SJSA1 (cell line): ENCODE measurements around the gene FAM43B. TPM values are rescaled to one million over a fixed set of nuclear protein-coding genes. Genes with fewer than 3 reads are reported as not detected.

Source experiments
- DNase-seq, 2 experiments: peaks; one replicate each; pipeline ENCODE4 v3.0.0-alpha.2; 2015 to 2020; ENCODE audit warnings: low spot score in 2 of 2, low read depth in 1 of 2
- H3K27ac ChIP-seq: fragments of 250-450 bp; sonication (Bioruptor Pico); 2 replicates; pipeline ENCODE4 v1.5.1; 2020; ENCODE audit warnings: mild to moderate bottlenecking, moderate library complexity
- H3K27me3 ChIP-seq: fragments of 250-450 bp; sonication (Bioruptor Pico); replicated peaks from 2 replicates; pipeline ENCODE4 v1.5.1; 2020; ENCODE audit warnings: mild to moderate bottlenecking, moderate library complexity
- H3K36me3 ChIP-seq: fragments of 250-450 bp; sonication (Bioruptor Pico); 2 replicates; pipeline ENCODE4 v1.5.1; 2020; ENCODE audit warnings: mild to moderate bottlenecking
- H3K4me1 ChIP-seq: fragments of 250-450 bp; sonication (Bioruptor Pico); replicated peaks from 2 replicates; pipeline ENCODE4 v1.6.1; 2021; ENCODE audit warnings: mild to moderate bottlenecking
- H3K4me3 ChIP-seq: fragments of 250-450 bp; sonication (Bioruptor Pico); 2 replicates; pipeline ENCODE4 v1.5.1; 2020; ENCODE audit warnings: mild to moderate bottlenecking
- H3K9me3 ChIP-seq: fragments of 250-450 bp; sonication (Bioruptor Pico); replicated peaks from 2 replicates; pipeline ENCODE4 v1.5.1; 2020; ENCODE audit warnings: mild to moderate bottlenecking
- total RNA-seq: library from RNA; depleted of rRNA; stranded (reverse); fragments of >200 nt; shearing (Covaris generic); gene quantifications from 2 replicates; pipeline ENCODE4 v1.2.3, GENCODE V29; 2014

The FAM43B gene
- total RNA-seq, 1 experiment from 2014 or later = not detected

- no peak overlapping the region for H3K27ac ChIP-seq
Measured at GRCh38 chr1:20589331-20590278, 37.2 kb downstream of the FAM43B start.

GRCh38 chr1:20590306-20590777 is 38.0 kb downstream of the FAM43B start:
- no peaks in the 10 kb centered on the region for H3K36me3 ChIP-seq
- no peaks in the 10 kb centered on the region for H3K27me3 ChIP-seq
- no peak overlapping the region for H3K4me3 ChIP-seq
- H3K27ac ChIP-seq = no peak overlapping the region
- no peak for DNase-seq
- no peaks in the 10 kb centered on the region for H3K9me3 ChIP-seq
- H3K4me1 ChIP-seq = peaks cover 8% of the 10 kb centered on the region; the same call in 1 of the 2 replicates

More at GRCh38 chr1:20589331-20590278, 37.2 kb downstream of the FAM43B start:
- Histone ChIP-seq H3K4me3 (no peak overlapping the region), H3K9me3 (no peaks in the 10 kb centered on the region), H3K36me3 (no peaks in the 10 kb centered on the region), H3K27me3 (no peaks in the 10 kb centered on the region; the same call in 1 of the 2 replicates), H3K4me1 (peaks cover 8% of the 10 kb centered on the region; the same call in 1 of the 2 replicates)
- DNase-seq = no peak

GRCh38 chr1:20593756-20594155 is 41.4 kb downstream of the FAM43B start:
- H3K36me3 ChIP-seq = no peaks in the 10 kb centered on the region
- H3K27me3 ChIP-seq = no peaks in the 10 kb centered on the region
- H3K4me3 ChIP-seq = no peak overlapping the region
- DNase-seq = no peak
- peaks cover 3% of the 10 kb centered on the region; the same call in 1 of the 2 replicates for H3K4me1 ChIP-seq
- H3K9me3 ChIP-seq = no peaks in the 10 kb centered on the region
- H3K27ac ChIP-seq = no peak overlapping the region

GRCh38 chr1:20594746-20595145 is 42.4 kb downstream of the FAM43B start:
- Histone ChIP-seq H3K27me3 (no peaks in the 10 kb centered on the region), H3K9me3 (no peaks in the 10 kb centered on the region), H3K4me1 (peaks cover 3% of the 10 kb centered on the region; the same call in 1 of the 2 replicates), H3K27ac (no peak overlapping the region), H3K4me3 (no peak overlapping the region), H3K36me3 (no peaks in the 10 kb centered on the region)
- no peak for DNase-seq

GRCh38 chr1:20596106-20596505 is 43.7 kb downstream of the FAM43B start:
- no peaks in the 10 kb centered on the region for H3K36me3 ChIP-seq
- no peak for DNase-seq
- no peaks in the 10 kb centered on the region for H3K27me3 ChIP-seq
- H3K27ac ChIP-seq = no peak overlapping the region
- no peaks in the 10 kb centered on the region for H3K9me3 ChIP-seq
- H3K4me3 ChIP-seq = no peak overlapping the region
- H3K4me1 ChIP-seq = peaks cover 7% of the 10 kb centered on the region

GRCh38 chr1:20597650-20598049 is 45.3 kb downstream of the FAM43B start:
- Histone ChIP-seq H3K27ac (no peak overlapping the region), H3K36me3 (no peaks in the 10 kb centered on the region), H3K4me3 (no peak overlapping the region), H3K27me3 (no peaks in the 10 kb centered on the region), H3K4me1 (peaks cover 21% of the 10 kb centered on the region), H3K9me3 (no peaks in the 10 kb centered on the region)
- no peak for DNase-seq

GRCh38 chr1:20600156-20600555 is 47.8 kb downstream of the FAM43B start:
- no peaks in the 10 kb centered on the region for H3K27me3 ChIP-seq
- no peak overlapping the region for H3K27ac ChIP-seq
- H3K36me3 ChIP-seq = no peaks in the 10 kb centered on the region
- H3K4me1 ChIP-seq = peaks cover 46% of the 10 kb centered on the region
- no peak overlapping the region for H3K4me3 ChIP-seq
- no peaks in the 10 kb centered on the region for H3K9me3 ChIP-seq
- no peak for DNase-seq

GRCh38 chr1:20601129-20601825 is 48.9 kb downstream of the FAM43B start:
- H3K27ac ChIP-seq = peak overlapping the region; percentile 14; the same call in 1 of the 2 replicates
- H3K27me3 ChIP-seq = no peaks in the 10 kb centered on the region
- H3K4me1 ChIP-seq = peaks cover 47% of the 10 kb centered on the region
- H3K9me3 ChIP-seq = no peaks in the 10 kb centered on the region
- H3K36me3 ChIP-seq = no peaks in the 10 kb centered on the region
- no peak overlapping the region for H3K4me3 ChIP-seq
- DNase-seq = peak in 1 of 2 experiments; percentile 71

GRCh38 chr1:20602851-20603450 is 50.6 kb downstream of the FAM43B start:
- no peak overlapping the region for H3K4me3 ChIP-seq
- no peaks in the 10 kb centered on the region for H3K9me3 ChIP-seq
- H3K27me3 ChIP-seq = no peaks in the 10 kb centered on the region
- H3K4me1 ChIP-seq = peaks cover 47% of the 10 kb centered on the region
- no peak for DNase-seq
- H3K27ac ChIP-seq = peak overlapping the region; percentile 88
- no peaks in the 10 kb centered on the region for H3K36me3 ChIP-seq

- peak; percentile 75 to 90 for DNase-seq
- peaks cover 47% of the 10 kb centered on the region for H3K4me1 ChIP-seq
Measured at GRCh38 chr1:20603504-20604464, 51.4 kb downstream of the FAM43B start.

More at GRCh38 chr1:20603504-20604464, 51.4 kb downstream of the FAM43B start:
- peak overlapping the region; percentile 88 for H3K27ac ChIP-seq
- no peaks in the 10 kb centered on the region for H3K36me3 ChIP-seq
- no peak overlapping the region for H3K4me3 ChIP-seq
- H3K9me3 ChIP-seq = no peaks in the 10 kb centered on the region
- H3K27me3 ChIP-seq = no peaks in the 10 kb centered on the region
